ENCODE data around the gene KLF11.
"Not testable (repeated sequence)": the region's sequence is repeated elsewhere in the genome, so short reads cannot be mapped to it uniquely, and the experiment has no call there.

Gene KLF11

DNA sequence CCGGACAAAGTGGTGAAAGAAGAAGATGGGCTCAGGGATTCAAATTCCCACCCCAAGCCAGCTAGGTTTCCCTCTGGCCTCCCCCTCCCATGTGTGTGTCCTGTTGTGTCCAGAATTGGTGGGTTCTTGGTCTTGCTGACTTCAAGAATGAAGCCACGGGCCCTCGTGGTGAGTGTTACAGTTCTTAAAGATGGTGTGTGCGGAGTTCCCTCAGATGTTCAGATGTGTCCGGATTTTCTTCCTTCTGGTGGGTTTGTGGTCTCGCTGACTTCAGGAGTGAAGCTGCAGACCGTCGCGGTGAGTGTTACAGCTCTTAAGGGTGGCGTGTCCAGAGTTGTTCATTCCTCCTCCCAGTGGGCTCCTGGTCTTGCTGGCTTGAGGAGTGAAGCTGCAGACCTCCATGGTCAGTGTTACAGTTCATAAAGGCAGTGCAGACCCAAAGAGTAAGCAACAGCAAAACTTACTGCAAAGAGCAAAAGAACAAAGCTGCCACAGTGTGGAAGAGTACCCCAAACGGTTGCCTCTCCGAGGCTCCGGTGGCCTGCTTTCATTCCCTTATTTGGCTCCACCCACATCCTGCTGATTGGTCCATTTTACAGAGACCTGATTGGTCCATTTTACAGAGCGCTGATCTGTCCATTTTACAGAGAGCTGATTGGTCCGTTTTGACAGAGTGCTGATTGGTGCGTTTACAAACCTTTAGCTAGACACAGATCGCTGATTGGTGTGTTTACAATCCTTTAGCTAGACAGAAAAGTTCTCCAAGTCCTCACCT is 37.7 kb upstream of the KLF11 start:
- no peak for DNase-seq (ENCODE audit: low spot score)
- no peaks in the 10 kb centered on the region for H3K9me3 Mint-ChIP-seq

GRCh38 chr2:10006236-10007161 is 36.9 kb upstream of the KLF11 start:
- Mint-ChIP-seq H3K36me3 (ENCODE audit: low read depth) (no peaks in the 10 kb centered on the region), H3K4me3 (no peak overlapping the region), H3K27me3 (ENCODE audit: low read depth) (peaks cover 6% of the 10 kb centered on the region), H3K4me1 (ENCODE audit: low read depth) (peaks cover 2% of the 10 kb centered on the region), H3K27ac (no peak overlapping the region), H3K9me3 (no peaks in the 10 kb centered on the region)
- DNase-seq (ENCODE audit: low spot score) = no peak

More for the DNA sequence above, 37.7 kb upstream of the KLF11 start:
- H3K27me3 Mint-ChIP-seq (ENCODE audit: low read depth) = peaks cover 6% of the 10 kb centered on the region
- H3K36me3 Mint-ChIP-seq (ENCODE audit: low read depth) = no peaks in the 10 kb centered on the region
- H3K4me1 Mint-ChIP-seq (ENCODE audit: low read depth) = peaks cover 2% of the 10 kb centered on the region
- no peak overlapping the region for H3K27ac Mint-ChIP-seq
- no peak overlapping the region for H3K4me3 Mint-ChIP-seq

GRCh38 chr2:10007435-10007834 is 35.9 kb upstream of the KLF11 start:
- Mint-ChIP-seq H3K4me3 (no peak overlapping the region), H3K27me3 (ENCODE audit: low read depth) (peaks cover 4% of the 10 kb centered on the region), H3K4me1 (ENCODE audit: low read depth) (no peaks in the 10 kb centered on the region), H3K36me3 (ENCODE audit: low read depth) (no peaks in the 10 kb centered on the region), H3K9me3 (no peaks in the 10 kb centered on the region), H3K27ac (no peak overlapping the region)
- DNase-seq (ENCODE audit: low spot score) = no peak

DNA sequence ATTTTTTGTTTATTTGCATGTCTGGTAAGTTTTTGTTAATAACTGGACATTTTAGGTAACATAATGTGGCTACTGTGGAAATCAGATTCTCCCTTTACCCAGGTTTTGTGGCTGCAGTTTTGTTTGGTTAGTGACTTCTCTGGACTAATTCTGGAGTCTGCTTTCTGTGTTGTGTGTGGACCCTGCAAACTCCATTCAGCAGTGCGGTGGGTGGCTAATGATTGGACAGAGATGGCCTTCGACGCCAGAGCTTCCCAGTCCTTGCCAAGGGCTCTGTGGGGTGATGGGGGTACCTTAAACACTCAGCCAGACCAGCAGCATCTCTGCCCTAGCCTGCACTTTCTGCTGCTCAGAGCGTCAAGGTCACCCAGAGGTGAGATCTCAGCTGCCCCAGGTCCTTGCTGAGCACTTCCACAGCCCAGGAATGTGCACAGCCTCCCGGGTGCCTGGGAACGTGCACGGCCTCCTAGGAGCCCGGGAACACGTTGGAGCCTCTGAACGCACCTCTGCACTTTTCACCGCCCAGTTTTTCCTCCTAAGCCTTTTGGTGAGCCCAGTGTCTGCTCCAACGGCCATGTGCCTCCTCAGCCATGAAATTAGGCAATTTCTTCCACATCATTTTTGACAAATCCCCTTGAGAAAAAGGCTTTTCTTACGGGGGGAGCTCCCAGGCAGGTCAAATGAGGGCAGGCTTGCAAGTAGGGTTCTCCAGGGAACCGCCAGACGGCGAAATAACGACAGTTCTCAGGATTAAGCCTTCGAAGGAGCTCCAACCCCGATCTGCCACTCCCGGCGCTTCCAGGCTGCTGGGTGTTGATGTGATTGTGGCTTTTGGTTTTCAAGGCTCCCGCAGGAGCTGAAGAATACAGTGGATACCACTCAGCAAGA is 35.2 kb upstream of the KLF11 start:
- H3K27ac Mint-ChIP-seq = no peak overlapping the region
- no peak overlapping the region for H3K4me3 Mint-ChIP-seq
- peaks cover 4% of the 10 kb centered on the region for H3K27me3 Mint-ChIP-seq (ENCODE audit: low read depth)
- H3K4me1 Mint-ChIP-seq (ENCODE audit: low read depth) = no peaks in the 10 kb centered on the region
- no peaks in the 10 kb centered on the region for H3K36me3 Mint-ChIP-seq (ENCODE audit: low read depth)
- no peaks in the 10 kb centered on the region for H3K9me3 Mint-ChIP-seq
- no peak for DNase-seq (ENCODE audit: low spot score)

DNA sequence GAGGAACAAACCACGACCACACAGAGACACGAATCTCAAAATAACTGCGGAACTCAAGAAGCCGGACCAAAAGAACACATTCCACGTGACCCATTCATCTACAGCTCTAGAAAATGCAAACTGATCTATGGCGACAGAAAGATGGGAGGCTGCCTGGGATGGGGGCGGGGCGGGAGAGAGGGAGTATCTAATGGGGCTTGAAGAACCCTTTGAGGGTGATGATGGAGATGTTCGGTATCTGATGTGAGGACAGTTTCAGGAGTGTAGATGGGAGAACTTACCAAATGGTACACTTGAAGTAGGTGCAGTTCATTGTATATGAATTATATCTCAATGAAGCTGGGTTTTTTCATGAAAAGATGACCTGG is 34.6 kb upstream of the KLF11 start:
- peaks cover 4% of the 10 kb centered on the region for H3K27me3 Mint-ChIP-seq (ENCODE audit: low read depth)
- no peaks in the 10 kb centered on the region for H3K36me3 Mint-ChIP-seq (ENCODE audit: low read depth)
- no peaks in the 10 kb centered on the region for H3K9me3 Mint-ChIP-seq
- no peak overlapping the region for H3K4me3 Mint-ChIP-seq
- DNase-seq (ENCODE audit: low spot score) = no peak
- H3K27ac Mint-ChIP-seq = no peak overlapping the region
- no peaks in the 10 kb centered on the region for H3K4me1 Mint-ChIP-seq (ENCODE audit: low read depth)

- H3K9me3 Mint-ChIP-seq = no peaks in the 10 kb centered on the region
- no peak overlapping the region for H3K4me3 Mint-ChIP-seq
- H3K36me3 Mint-ChIP-seq (ENCODE audit: low read depth) = no peaks in the 10 kb centered on the region
- H3K27ac Mint-ChIP-seq = no peak overlapping the region
- peaks cover 4% of the 10 kb centered on the region for H3K27me3 Mint-ChIP-seq (ENCODE audit: low read depth)
- no peak for DNase-seq (ENCODE audit: low spot score)
- no peaks in the 10 kb centered on the region for H3K4me1 Mint-ChIP-seq (ENCODE audit: low read depth)
These were observed 34.0 kb upstream of the KLF11 start for GRCh38 chr2:10009271-10009810.

DNA sequence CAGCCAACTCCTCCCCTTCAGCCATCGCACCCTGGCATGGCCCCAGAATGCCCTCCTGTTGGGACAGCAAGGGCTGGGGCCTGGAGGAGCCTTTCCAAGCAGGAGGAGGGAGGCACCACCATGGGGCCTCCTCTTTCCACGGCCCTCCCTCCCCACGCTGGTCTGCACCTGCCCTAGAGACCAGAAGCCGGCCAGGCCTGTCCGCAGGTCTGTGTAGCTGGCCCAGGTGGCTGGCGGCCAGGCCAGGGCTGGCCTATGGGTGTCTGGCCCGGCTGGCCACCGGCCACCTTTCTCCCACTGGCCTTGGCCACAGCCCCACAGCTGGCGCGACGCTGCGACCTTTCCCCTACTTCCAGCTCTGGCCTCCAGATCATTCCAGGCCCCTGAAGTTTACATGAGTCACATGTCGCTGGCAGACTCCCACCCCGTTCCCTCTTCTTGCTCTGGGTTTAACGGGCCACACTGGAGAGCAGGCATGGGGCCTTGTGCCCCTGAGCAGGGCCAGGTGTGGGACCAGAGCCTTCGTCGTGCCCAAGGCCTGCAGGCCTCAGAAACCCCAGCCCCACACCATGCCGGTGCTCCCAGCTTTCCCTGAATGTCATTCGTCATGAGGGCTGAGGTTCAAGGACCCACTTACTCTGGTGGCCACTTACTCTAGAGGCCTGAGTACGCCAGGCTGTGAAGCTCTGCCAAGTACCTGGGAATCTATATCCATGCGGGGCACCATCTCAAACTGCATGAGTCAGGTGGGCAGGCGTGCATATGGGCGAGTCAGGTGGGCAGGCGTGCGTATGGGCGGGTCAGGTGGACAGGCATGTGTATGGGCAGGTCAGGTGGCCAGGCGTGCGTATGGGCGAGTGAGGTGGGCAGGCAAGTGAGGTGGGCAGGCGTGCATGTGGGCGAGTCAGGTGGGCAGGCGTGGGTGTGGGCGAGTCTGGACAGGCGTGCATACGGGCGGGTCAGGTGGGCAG is 33.3 kb upstream of the KLF11 start:
- no peaks in the 10 kb centered on the region for H3K9me3 Mint-ChIP-seq
- H3K36me3 Mint-ChIP-seq (ENCODE audit: low read depth) = no peaks in the 10 kb centered on the region
- H3K4me1 Mint-ChIP-seq (ENCODE audit: low read depth) = no peaks in the 10 kb centered on the region
- H3K27ac Mint-ChIP-seq = no peak overlapping the region
- DNase-seq (ENCODE audit: low spot score) = no peak
- H3K4me3 Mint-ChIP-seq = no peak overlapping the region
- H3K27me3 Mint-ChIP-seq (ENCODE audit: low read depth) = peaks cover 4% of the 10 kb centered on the region

DNA sequence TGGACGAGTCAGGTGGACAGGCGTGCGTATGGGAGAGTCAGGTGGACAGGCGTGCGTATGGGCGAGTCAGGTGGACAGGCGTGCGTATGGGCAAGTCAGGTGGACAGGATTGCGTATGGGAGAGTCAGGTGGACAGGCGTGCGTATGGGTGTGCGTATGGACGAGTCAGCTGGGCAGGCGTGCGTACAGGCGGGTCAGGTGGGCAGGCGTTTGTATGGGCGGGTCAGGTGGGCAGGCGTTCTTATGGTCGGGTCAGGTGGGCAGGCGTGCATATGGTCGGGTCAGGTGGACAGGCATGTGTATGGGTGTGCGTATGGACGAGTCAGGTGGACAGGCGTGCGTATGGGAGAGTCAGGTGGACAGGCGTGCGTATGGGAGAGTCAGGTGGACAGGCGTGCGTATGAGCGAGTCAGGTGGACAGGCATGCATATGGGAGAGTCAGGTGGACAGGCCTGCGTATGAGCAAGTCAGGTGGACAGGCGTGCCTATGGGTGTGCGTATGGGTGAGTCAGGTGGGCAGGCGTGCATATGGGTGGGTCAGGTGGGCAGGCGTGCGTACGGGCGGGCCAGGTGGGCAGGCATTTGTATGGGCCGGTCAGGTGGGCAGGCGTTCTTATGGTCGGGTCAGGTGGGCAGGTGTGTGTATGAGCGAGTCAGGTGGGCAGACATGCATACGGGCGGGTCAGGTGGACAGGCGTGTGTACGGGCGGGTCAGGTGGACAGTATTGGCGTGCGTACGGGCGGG is 32.3 kb upstream of the KLF11 start:
- H3K4me1 Mint-ChIP-seq (ENCODE audit: low read depth); H3K9me3 Mint-ChIP-seq; H3K36me3 Mint-ChIP-seq (ENCODE audit: low read depth); H3K27ac Mint-ChIP-seq; DNase-seq (ENCODE audit: low spot score); H3K4me3 Mint-ChIP-seq; H3K27me3 Mint-ChIP-seq (ENCODE audit: low read depth): not testable (repeated sequence)

- not testable (repeated sequence) for H3K27me3 Mint-ChIP-seq (ENCODE audit: low read depth); H3K36me3 Mint-ChIP-seq (ENCODE audit: low read depth); H3K4me3 Mint-ChIP-seq; H3K9me3 Mint-ChIP-seq; H3K27ac Mint-ChIP-seq; H3K4me1 Mint-ChIP-seq (ENCODE audit: low read depth); DNase-seq (ENCODE audit: low spot score)
These were observed 31.6 kb upstream of the KLF11 start for GRCh38 chr2:10011606-10012325.

DNA sequence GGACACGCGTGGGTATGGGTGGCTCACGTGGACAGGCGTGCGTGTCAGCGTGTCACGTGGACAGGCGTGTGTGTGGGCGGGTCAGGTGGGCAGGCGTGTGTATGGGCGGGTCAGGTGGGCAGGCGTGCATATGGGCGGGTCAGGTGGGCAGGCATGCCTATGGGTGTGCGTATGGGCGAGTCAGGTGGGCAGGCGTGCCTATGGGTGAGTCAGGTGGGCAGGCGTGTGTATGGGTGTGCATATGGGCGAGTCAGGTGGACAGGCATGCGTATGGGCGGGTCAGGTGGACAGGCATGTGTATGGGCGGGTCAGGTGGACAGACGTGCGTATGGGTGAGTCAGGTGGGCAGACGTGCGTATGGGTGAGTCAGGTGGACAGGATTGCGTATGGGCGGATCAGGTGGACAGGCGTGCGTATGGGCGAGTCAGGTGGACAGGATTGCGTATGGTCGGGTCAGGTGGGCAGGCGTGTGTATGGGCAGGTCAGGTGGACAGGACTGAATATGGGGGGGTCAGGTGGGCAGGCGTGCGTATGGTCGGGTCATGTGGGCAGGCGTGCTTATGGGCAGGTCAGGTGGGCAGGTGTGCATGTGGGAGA is 30.9 kb upstream of the KLF11 start:
- not testable (repeated sequence) for H3K27ac Mint-ChIP-seq; DNase-seq (ENCODE audit: low spot score); H3K4me1 Mint-ChIP-seq (ENCODE audit: low read depth); H3K9me3 Mint-ChIP-seq; H3K27me3 Mint-ChIP-seq (ENCODE audit: low read depth); H3K36me3 Mint-ChIP-seq (ENCODE audit: low read depth); H3K4me3 Mint-ChIP-seq

- H3K36me3 Mint-ChIP-seq (ENCODE audit: low read depth) = no peaks in the 10 kb centered on the region
- no peaks in the 10 kb centered on the region for H3K4me1 Mint-ChIP-seq (ENCODE audit: low read depth)
- no peak for DNase-seq (ENCODE audit: low spot score)
- peaks cover 3% of the 10 kb centered on the region for H3K27me3 Mint-ChIP-seq (ENCODE audit: low read depth)
- no peak overlapping the region for H3K27ac Mint-ChIP-seq
- H3K9me3 Mint-ChIP-seq = no peaks in the 10 kb centered on the region
- no peak overlapping the region for H3K4me3 Mint-ChIP-seq
These were observed 30.3 kb upstream of the KLF11 start for GRCh38 chr2:10012963-10013461.

Measured in T-helper 2 cell treated with Interferon-gamma antibody and Interleukin-4, amounts not matched to agents 5 μg/mL and 100 μg/mL, for 36 hours (primary cell).